ENCODE measurements around the gene NEK6. TPM values are rescaled to one million over a fixed set of nuclear protein-coding genes. Genes with fewer than 3 reads are reported as not detected.
"Not testable (repeated sequence)": the region's sequence is repeated elsewhere in the genome, so short reads cannot be mapped to it uniquely, and the experiment has no call there.

The NEK6 gene
- polyA plus RNA-seq, 1 experiment: 73.6 TPM

- H3K36me3 ChIP-seq (ENCODE audit: control insufficient read depth, insufficient read depth, low read length): no peaks in the 10 kb centered on the region
- no peak overlapping the region for H3K4me3 ChIP-seq (ENCODE audit: low read depth, low read length)
- 0 out of 2 replicates have a peak, but pooled peaks have one; percentile 13 for TF ChIP-seq CTCF (IDR thresholded peaks at IDR 0.05; ENCODE audit: insufficient read depth, low read depth, low read length)
- ChIA-PET POLR2A (no interaction called here), CTCF (no interaction called here)
- no peaks in the 10 kb centered on the region for H3K27me3 ChIP-seq (ENCODE audit: control insufficient read depth, insufficient read depth, low read length)
- peak; percentile 53 for DNase-seq (ENCODE audit: low read depth)
These were observed 6.0 kb upstream of the NEK6 start for GRCh38 chr9:124251605-124252378.

DNA sequence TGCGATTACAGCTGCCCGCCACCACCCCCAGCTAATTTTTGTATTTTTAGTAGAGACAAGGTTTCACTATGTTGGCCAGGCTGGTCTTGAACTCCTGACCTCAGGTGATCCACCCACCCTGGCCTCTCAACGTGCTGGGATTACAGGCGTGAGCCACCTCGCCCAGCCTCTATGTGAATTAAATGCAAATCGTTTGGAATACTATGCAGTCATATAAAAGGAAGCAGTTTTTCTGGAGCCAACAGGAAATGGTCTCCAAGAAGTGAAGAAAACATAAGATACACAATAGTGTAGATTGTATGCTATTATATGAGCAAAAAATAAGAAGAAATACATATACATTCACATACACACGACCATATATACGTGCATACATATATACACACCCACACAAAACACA lies 4.9 kb upstream of the NEK6 start:
- H3K4me3 ChIP-seq (ENCODE audit: low read depth, low read length); DNase-seq (ENCODE audit: low read depth); POLR2A ChIA-PET; H3K27me3 ChIP-seq (ENCODE audit: control insufficient read depth, insufficient read depth, low read length); H3K36me3 ChIP-seq (ENCODE audit: control insufficient read depth, insufficient read depth, low read length); CTCF ChIA-PET: not testable (repeated sequence)

DNA sequence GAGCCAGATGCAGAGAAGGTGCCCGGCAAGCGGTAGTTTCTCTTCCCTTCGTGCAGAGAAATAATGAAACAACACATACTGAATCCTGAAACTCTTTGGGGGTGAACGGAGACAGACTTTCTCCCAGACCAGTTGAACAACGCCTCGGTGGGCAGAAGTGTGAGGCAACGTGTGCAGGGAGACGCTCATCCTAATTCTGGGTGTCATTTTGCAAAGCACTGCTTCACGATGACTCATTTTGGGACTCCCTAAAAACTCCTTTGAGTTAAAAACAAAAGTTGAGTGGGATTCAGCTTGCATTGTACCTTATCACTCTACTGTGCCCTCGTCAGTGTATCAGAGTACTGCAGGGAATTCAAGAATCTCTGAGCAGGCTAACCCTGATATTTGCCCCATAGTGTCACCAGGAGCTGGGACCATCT lies 3.5 kb upstream of the NEK6 start:
- Histone ChIP-seq H3K27me3 (ENCODE audit: control insufficient read depth, insufficient read depth, low read length) (no peaks in the 10 kb centered on the region), H3K36me3 (ENCODE audit: control insufficient read depth, insufficient read depth, low read length) (no peaks in the 10 kb centered on the region), H3K4me3 (ENCODE audit: low read depth, low read length) (no peak overlapping the region)
- TF ChIP-seq CTCF (IDR thresholded peaks at IDR 0.05; ENCODE audit: insufficient read depth, low read depth, low read length): no peak
- ChIA-PET CTCF (no interaction called here), POLR2A (no interaction called here)
- DNase-seq (ENCODE audit: low read depth): no peak

GRCh38 chr9:124255222-124255621 lies 2.5 kb upstream of the NEK6 start:
- Histone ChIP-seq H3K36me3 (ENCODE audit: control insufficient read depth, insufficient read depth, low read length) (no peaks in the 10 kb centered on the region), H3K27me3 (ENCODE audit: control insufficient read depth, insufficient read depth, low read length) (no peaks in the 10 kb centered on the region), H3K4me3 (ENCODE audit: low read depth, low read length) (no peak overlapping the region)
- ChIA-PET CTCF (no interaction called here), POLR2A (no interaction called here)
- DNase-seq (ENCODE audit: low read depth): no peak
- TF ChIP-seq CTCF (IDR thresholded peaks at IDR 0.05; ENCODE audit: insufficient read depth, low read depth, low read length): no peak

DNA sequence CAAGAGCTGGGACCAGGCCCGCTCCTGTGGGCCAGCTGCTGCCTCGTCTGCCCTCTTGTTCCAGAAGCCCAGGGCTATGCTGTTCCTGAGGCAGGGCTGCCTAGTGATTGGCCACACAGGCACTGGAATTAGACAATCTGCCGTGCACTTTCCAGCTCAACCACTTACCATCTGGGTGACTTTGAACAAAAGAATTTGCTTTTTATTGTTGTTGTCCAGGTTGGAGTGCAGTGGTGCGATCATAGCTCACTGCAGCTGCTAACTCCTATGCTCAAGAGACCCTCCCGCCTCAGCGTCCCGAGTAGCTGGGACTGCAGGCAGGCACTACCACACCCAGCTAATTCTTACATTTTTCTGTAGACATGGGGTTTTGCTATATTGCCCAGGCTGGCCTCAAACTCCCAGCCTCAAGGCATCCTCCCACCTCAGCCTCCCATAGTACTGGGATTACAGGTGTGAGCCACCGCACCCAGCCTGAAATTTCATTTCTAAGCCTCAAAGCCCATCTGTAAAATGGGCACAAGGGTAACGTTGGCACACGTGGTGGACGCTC lies 1.2 kb upstream of the NEK6 start:
- no peak overlapping the region for H3K4me3 ChIP-seq (ENCODE audit: low read depth, low read length)
- no peaks in the 10 kb centered on the region for H3K36me3 ChIP-seq (ENCODE audit: control insufficient read depth, insufficient read depth, low read length)
- no peak for TF ChIP-seq CTCF (IDR thresholded peaks at IDR 0.05; ENCODE audit: insufficient read depth, low read depth, low read length)
- no peaks in the 10 kb centered on the region for H3K27me3 ChIP-seq (ENCODE audit: control insufficient read depth, insufficient read depth, low read length)
- CTCF ChIA-PET: interaction anchor here (0.6 to 1.4 kb wide), 4 partner anchors 20 to 546 kb away, joined by 3 to 5 read pairs (median 4); no protein-coding TSS in a partner anchor
- DNase-seq (ENCODE audit: low read depth): peak; percentile 87
- POLR2A ChIA-PET: interaction anchor here (0.7 kb wide), 1 partner anchor 41 kb away, joined by 4 read pairs; no protein-coding TSS in a partner anchor
